CD4-positive, CD25-positive, alpha-beta regulatory T cell (primary cell): ENCODE results near the gene ZDHHC20. TPM values are rescaled to one million over a fixed set of nuclear protein-coding genes. Genes with fewer than 3 reads are reported as not detected.
A peak's percentile ranks its signal among the peaks of the same experiment; 100 is the strongest.

Source experiments
- ATAC-seq, 2 donors: fragments of 150-1000 bp; cut with Tn5 transposase; one replicate each; pipeline ENCODE4 v1.10.0; 2021; ENCODE audit warnings: low read depth in 2 of 2, moderate number of reproducible peaks in 2 of 2, moderate library complexity in 1 of 2
- DNase-seq, 3 donors: peaks; one replicate each; pipeline versions ENCODE4 v3.0.0 to v3.0.0-alpha.2; 2012 to 2022; ENCODE audit warnings: mixed read lengths in 1 of 3
- H3K27ac ChIP-seq: one replicate; pipeline ENCODE4 v1.7.0; 2013; ENCODE audit warnings: mild to moderate bottlenecking, low read length; ENCODE audit not compliant: insufficient read depth, poor library complexity, severe bottlenecking
- H3K27me3 ChIP-seq: one replicate; pipeline ENCODE4 v1.7.0; 2013; ENCODE audit warnings: low read length; ENCODE audit not compliant: control insufficient read depth, insufficient read depth
- H3K36me3 ChIP-seq: one replicate; pipeline ENCODE4 v1.7.0; 2013; ENCODE audit warnings: mild to moderate bottlenecking, low read length, moderate library complexity; ENCODE audit not compliant: control insufficient read depth, insufficient read depth
- H3K4me1 ChIP-seq: 2 replicates; pipeline ENCODE4 v1.7.0; 2013; ENCODE audit warnings: mild to moderate bottlenecking, low read length; ENCODE audit not compliant: insufficient read depth, control insufficient read depth, poor library complexity, severe bottlenecking
- H3K4me3 ChIP-seq: one replicate; pipeline ENCODE4 v1.7.0; 2013; ENCODE audit warnings: low read depth, mild to moderate bottlenecking, low read length, moderate library complexity
- H3K9me3 ChIP-seq, 2 experiments: 1 replicate in 1 of 2; 2 replicates in 1 of 2; pipeline ENCODE4 v1.7.0; 2013; ENCODE audit warnings: low read length in 2 of 2, mild to moderate bottlenecking in 1 of 2, moderate library complexity in 1 of 2; ENCODE audit not compliant: control insufficient read depth in 2 of 2
- H3K27ac Mint-ChIP-seq, 3 donors: one replicate each; pipeline ENCODE4 v1.8.0; 2020 to 2022; ENCODE audit warnings: mild to moderate bottlenecking in 3 of 3, mixed read lengths in 3 of 3, moderate library complexity in 2 of 3
- H3K27me3 Mint-ChIP-seq: one replicate; pipeline ENCODE4 v1.8.0; 2022; ENCODE audit warnings: mild to moderate bottlenecking, mixed read lengths
- H3K36me3 Mint-ChIP-seq: one replicate; pipeline ENCODE4 v1.8.0; 2020; ENCODE audit warnings: mixed read lengths
- H3K4me1 Mint-ChIP-seq, 4 donors: one replicate each; pipeline ENCODE4 v1.8.0; 2020 to 2022; ENCODE audit warnings: mixed read lengths in 4 of 4, mild to moderate bottlenecking in 1 of 4
- H3K4me3 Mint-ChIP-seq, 4 donors: one replicate each; pipeline ENCODE4 v1.8.0; 2020 to 2022; ENCODE audit warnings: mild to moderate bottlenecking in 4 of 4, mixed read lengths in 4 of 4, moderate library complexity in 3 of 4
- H3K9me3 Mint-ChIP-seq, 7 donors: one replicate each; pipeline ENCODE4 v1.8.0; 2020 to 2022; ENCODE audit warnings: mixed read lengths in 7 of 7, mild to moderate bottlenecking in 3 of 7, moderate library complexity in 2 of 7
- polyA plus RNA-seq, 4 donors: library from polyadenylated mRNA; unstranded; fragments of 300-500 nt; fragmentation: Illumina TruSeq; gene quantifications; one replicate each; pipeline ENCODE4 v1.2.3, GENCODE V29; 2021
- total RNA-seq: library from RNA; stranded (reverse); gene quantifications from one replicate; pipeline ENCODE4 v1.2.3, GENCODE V29; 2022

Gene ZDHHC20
- total and polyA plus RNA-seq, 5 donors from 2014 or later, result 36.9 to 84.4 (median 39.6) TPM

GRCh38 chr13:21453387-21454081, 5.6 kb downstream of the ZDHHC20 start:
- Mint-ChIP-seq H3K27me3 (no peaks in the 10 kb centered on the region), H3K36me3 (peaks cover 22% of the 10 kb centered on the region), H3K4me3 (peak overlapping the region in 2 of 4 donors; percentile 26 to 43), H3K4me1 (peaks cover 51 to 70% (median 61%) of the 10 kb centered on the region in 4 donors), H3K9me3 (peaks cover 0 to 8% (median 2%) of the 10 kb centered on the region in 7 donors), H3K27ac (no peak overlapping the region)
- Histone ChIP-seq H3K36me3 (no peaks in the 10 kb centered on the region), H3K4me3 (no peak overlapping the region), H3K4me1 (peaks cover 29% of the 10 kb centered on the region), H3K27ac (no peak overlapping the region), H3K9me3 (no peaks in the 10 kb centered on the region), H3K27me3 (no peaks in the 10 kb centered on the region)
- DNase-seq (no peak), ATAC-seq (no peak)

DNA sequence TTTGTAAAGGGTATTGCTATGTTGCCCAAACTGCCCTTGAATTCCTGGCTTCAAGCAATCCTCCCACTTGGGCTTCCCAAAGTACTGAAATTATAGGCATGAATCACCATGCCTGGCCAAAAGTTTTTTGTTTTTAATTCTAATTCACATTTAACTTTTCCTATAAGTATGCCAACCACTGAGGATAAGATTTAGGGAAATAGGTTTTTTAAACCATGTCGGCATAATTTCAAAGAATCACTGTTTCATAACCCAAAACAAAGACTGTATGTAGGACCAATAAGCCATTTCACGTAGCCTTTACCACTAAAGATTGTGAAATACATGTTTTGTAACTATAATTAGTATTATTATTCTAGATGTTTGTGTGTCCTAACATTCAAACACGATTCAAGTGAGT, 8.2 kb downstream of the ZDHHC20 start:
- peak overlapping the region in 1 of 3 donors; percentile 20 for H3K27ac Mint-ChIP-seq
- ATAC-seq, result no peak
- H3K27ac ChIP-seq, result no peak overlapping the region

GRCh38 chr13:21446656-21447055, 12.4 kb downstream of the ZDHHC20 start:
- Mint-ChIP-seq H3K4me3 (peak overlapping the region in 1 of 4 donors; percentile 63), H3K4me1 (peaks cover 32 to 61% (median 48%) of the 10 kb centered on the region in 4 donors)

More for the DNA sequence above, 8.2 kb downstream of the ZDHHC20 start:
- Mint-ChIP-seq H3K9me3 (peaks cover 0 to 8% (median 2%) of the 10 kb centered on the region in 7 donors), H3K4me3 (no peak overlapping the region), H3K36me3 (peaks cover 28% of the 10 kb centered on the region), H3K27me3 (no peaks in the 10 kb centered on the region), H3K4me1 (peaks cover 44 to 60% (median 52%) of the 10 kb centered on the region in 4 donors)
- H3K36me3 ChIP-seq, result no peaks in the 10 kb centered on the region
- no peaks in the 10 kb centered on the region for H3K9me3 ChIP-seq
- DNase-seq, result no peak
- no peak overlapping the region for H3K4me3 ChIP-seq
- no peaks in the 10 kb centered on the region for H3K27me3 ChIP-seq
- H3K4me1 ChIP-seq, result peaks cover 7% of the 10 kb centered on the region

DNA sequence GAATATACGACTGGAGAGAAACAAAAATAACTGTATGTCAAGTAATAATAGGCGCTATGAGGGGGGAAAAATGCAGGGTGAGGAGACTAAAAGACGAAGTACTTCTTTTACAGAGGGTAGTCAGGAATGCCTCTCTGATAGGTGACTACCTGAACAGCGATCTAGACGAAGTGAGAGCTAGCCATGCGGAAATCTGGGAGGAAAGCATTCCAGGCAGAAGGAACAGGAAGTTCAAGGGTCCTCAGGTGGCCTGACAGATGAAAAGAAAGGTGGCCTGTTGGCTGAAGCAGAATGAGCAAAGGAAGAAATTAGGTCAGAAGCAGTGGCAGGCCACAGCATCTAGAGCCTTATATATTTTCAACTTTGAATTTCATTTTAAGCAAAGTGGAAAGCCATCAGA, 13.3 kb downstream of the ZDHHC20 start:
- DNase-seq (no peak), ATAC-seq (no peak)
- H3K27ac Mint-ChIP-seq, result no peak overlapping the region
- no peaks in the 10 kb centered on the region for H3K27me3 Mint-ChIP-seq
- H3K36me3 Mint-ChIP-seq, result peaks cover 18% of the 10 kb centered on the region
- no peak overlapping the region for H3K27ac ChIP-seq
- H3K4me3 Mint-ChIP-seq, result peak overlapping the region in 3 of 4 donors; percentile 1 to 14 (median 8)
- no peak overlapping the region for H3K4me3 ChIP-seq
- no peaks in the 10 kb centered on the region for H3K27me3 ChIP-seq
- no peaks in the 10 kb centered on the region for H3K36me3 ChIP-seq
- H3K9me3 Mint-ChIP-seq, result peaks cover 0 to 3% (median 0%) of the 10 kb centered on the region in 7 donors
- H3K4me1 ChIP-seq, result peaks cover 4% of the 10 kb centered on the region
- H3K4me1 Mint-ChIP-seq, result peaks cover 37 to 62% (median 49%) of the 10 kb centered on the region in 4 donors
- H3K9me3 ChIP-seq, result no peaks in the 10 kb centered on the region

More at GRCh38 chr13:21446656-21447055, 12.4 kb downstream of the ZDHHC20 start:
- H3K36me3 ChIP-seq, result no peaks in the 10 kb centered on the region
- H3K27ac ChIP-seq, result no peak overlapping the region
- ATAC-seq (no peak), DNase-seq (no peak)
- Mint-ChIP-seq H3K36me3 (peaks cover 17% of the 10 kb centered on the region), H3K27ac (peak overlapping the region in 1 of 3 donors; percentile 48), H3K27me3 (no peaks in the 10 kb centered on the region), H3K9me3 (peaks cover 0 to 3% (median 0%) of the 10 kb centered on the region in 7 donors)
- H3K9me3 ChIP-seq, result no peaks in the 10 kb centered on the region
- H3K4me1 ChIP-seq, result peaks cover 7% of the 10 kb centered on the region
- H3K4me3 ChIP-seq, result no peak overlapping the region
- H3K27me3 ChIP-seq, result no peaks in the 10 kb centered on the region

DNA sequence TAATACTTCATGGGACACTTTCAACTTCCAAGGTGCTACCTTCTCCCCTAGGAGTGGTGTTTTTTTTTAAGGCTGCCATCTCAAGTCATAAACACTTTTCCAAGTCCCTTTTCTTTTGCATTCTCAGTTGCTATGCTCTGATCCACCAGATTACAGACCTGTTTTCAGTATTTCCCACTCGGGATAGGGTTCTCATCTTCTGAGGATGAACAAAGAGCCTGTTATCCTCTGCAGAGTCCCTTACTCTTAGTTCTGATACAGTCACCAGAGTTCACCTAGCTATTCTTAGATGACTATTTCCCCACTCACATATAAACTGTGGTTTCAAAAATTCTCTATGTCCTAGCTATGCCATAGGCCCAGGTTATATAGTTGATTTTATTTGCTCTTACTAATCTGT, 15.9 kb downstream of the ZDHHC20 start:
- Histone ChIP-seq H3K4me3 (no peak overlapping the region), H3K36me3 (no peaks in the 10 kb centered on the region), H3K27ac (no peak overlapping the region), H3K9me3 (no peaks in the 10 kb centered on the region), H3K4me1 (peaks cover 4% of the 10 kb centered on the region), H3K27me3 (no peaks in the 10 kb centered on the region)
- Mint-ChIP-seq H3K27me3 (no peaks in the 10 kb centered on the region), H3K27ac (no peak overlapping the region), H3K4me1 (peaks cover 36 to 64% (median 44%) of the 10 kb centered on the region in 4 donors), H3K4me3 (no peak overlapping the region), H3K36me3 (peaks cover 14% of the 10 kb centered on the region), H3K9me3 (peaks cover 0 to 4% (median 2%) of the 10 kb centered on the region in 7 donors)
- DNase-seq (no peak), ATAC-seq (no peak)

- H3K36me3 Mint-ChIP-seq, result peaks cover 8% of the 10 kb centered on the region
- peak overlapping the region in 2 of 3 donors; percentile 0 to 42 for H3K27ac Mint-ChIP-seq
- ATAC-seq (no peak), DNase-seq (peak in 1 of 3 donors; percentile 20)
- Histone ChIP-seq H3K9me3 (no peaks in the 10 kb centered on the region), H3K4me3 (peak overlapping the region; percentile 5), H3K27ac (peak overlapping the region; percentile 26), H3K4me1 (peaks cover 10% of the 10 kb centered on the region), H3K36me3 (peaks cover 3% of the 10 kb centered on the region), H3K27me3 (no peaks in the 10 kb centered on the region)
- no peaks in the 10 kb centered on the region for H3K27me3 Mint-ChIP-seq
- H3K9me3 Mint-ChIP-seq, result peaks cover 3 to 8% (median 5%) of the 10 kb centered on the region in 7 donors
- peak overlapping the region in 2 of 4 donors; percentile 6 to 34 for H3K4me3 Mint-ChIP-seq
- H3K4me1 Mint-ChIP-seq, result peaks cover 36 to 56% (median 44%) of the 10 kb centered on the region in 4 donors
Observed at GRCh38 chr13:21436582-21436981, 22.5 kb downstream of the ZDHHC20 start.

GRCh38 chr13:21435687-21436151, 23.4 kb downstream of the ZDHHC20 start:
- Histone ChIP-seq H3K9me3 (peaks cover 3% of the 10 kb centered on the region in 2 experiments), H3K27ac (peak overlapping the region; percentile 26), H3K36me3 (peaks cover 3% of the 10 kb centered on the region), H3K4me1 (peaks cover 10% of the 10 kb centered on the region), H3K4me3 (peak overlapping the region; percentile 46), H3K27me3 (no peaks in the 10 kb centered on the region)
- H3K27ac Mint-ChIP-seq, result peak overlapping the region; percentile 4 to 50 (median 42)
- H3K4me3 Mint-ChIP-seq, result peak overlapping the region in 3 of 4 donors; percentile 1 to 28 (median 19)
- ATAC-seq (peak; percentile 95 to 97), DNase-seq (peak; percentile 4 to 87 (median 21))
- H3K4me1 Mint-ChIP-seq, result peaks cover 35 to 50% (median 40%) of the 10 kb centered on the region in 4 donors
- no peaks in the 10 kb centered on the region for H3K27me3 Mint-ChIP-seq
- peaks cover 4 to 13% (median 7%) of the 10 kb centered on the region in 7 donors for H3K9me3 Mint-ChIP-seq
- H3K36me3 Mint-ChIP-seq, result peaks cover 13% of the 10 kb centered on the region
